ENCODE results near the gene DNM3. TPM values are rescaled to one million over a fixed set of nuclear protein-coding genes. Genes with fewer than 3 reads are reported as not detected.

The DNM3 gene
- total and polyA plus RNA-seq, 9 of the 15 experiments (the other 6 are each of a cell fraction or from before 2014, with no cell fraction given) = 0.08 to 0.36 (median 0.22) TPM; not detected in 1

DNA sequence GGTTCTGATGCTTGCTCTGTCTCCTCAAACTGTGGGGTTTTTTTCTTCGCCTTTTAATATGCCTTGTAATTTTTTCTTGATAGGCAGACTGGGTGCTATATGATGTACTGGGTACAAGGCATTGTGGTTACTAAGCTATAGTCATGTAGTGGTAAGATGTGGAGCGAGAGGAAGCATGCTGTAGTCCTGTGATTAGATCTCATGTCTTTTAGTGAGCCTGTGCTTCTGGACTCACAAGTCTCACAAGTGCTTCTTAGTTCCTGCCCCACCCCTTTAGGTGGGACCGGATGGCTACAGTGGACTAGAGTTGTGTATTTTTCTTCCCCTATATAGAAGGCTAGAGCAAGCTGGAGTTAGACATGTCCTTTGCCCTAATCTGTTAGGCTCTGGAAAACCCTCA lies 178.7 kb downstream of the DNM3 start:
- Histone ChIP-seq H3K4me2 (ENCODE audit: insufficient read depth, low read length) (no peak overlapping the region), H3K4me1 (replicated peaks in 1 of 2; ENCODE audit: control insufficient read depth in 2 of 2, insufficient read depth in 2 of 2, low read length in 2 of 2) (no peaks in the 10 kb centered on the region), H3K9ac (ENCODE audit: insufficient read depth in 1 of 2, low read depth in 2 of 2, low read length in 2 of 2) (no peak overlapping the region), H3K36me3 (ENCODE audit: control insufficient read depth, insufficient read depth, low read length) (no peaks in the 10 kb centered on the region), H3K9me1 (ENCODE audit: control insufficient read depth, insufficient read depth, low read length) (no peaks in the 10 kb centered on the region), H4K20me1 (replicated peaks; ENCODE audit: control insufficient read depth, insufficient read depth, low read length) (no peaks in the 10 kb centered on the region), H3K9me3 (replicated peaks; ENCODE audit: control insufficient read depth, insufficient read depth, low read depth, low read length) (no peaks in the 10 kb centered on the region), H3K27ac (ENCODE audit: extremely low read depth, low read depth, low read length) (no peak overlapping the region), H3K27me3 (ENCODE audit: control insufficient read depth in 2 of 2, insufficient read depth in 2 of 2, low read length in 2 of 2) (no peaks in the 10 kb centered on the region), H3K4me3 (no peak overlapping the region), H3K79me2 (ENCODE audit: control insufficient read depth, insufficient read depth, low read length) (no peaks in the 10 kb centered on the region), H2AFZ (ENCODE audit: low read depth, low read length) (no peak overlapping the region)
- WGBS (ENCODE audit: insufficient coverage, low coverage, missing lambda C conversion rate) = 0% methylated on average over 3 of the region's 3 CpGs
- CTCF ChIA-PET (ENCODE audit: low intra/inter-chr PET ratio) = no interaction called here
- no peak for ATAC-seq
- in situ Hi-C loops (cut with MboI) = no loop called here
- FAIRE-seq = no peak
- POLR2A ChIA-PET = no interaction called here
- intact Hi-C loops (cut with micrococcal nuclease) = no loop called here
- DNase-seq (ENCODE audit: extremely low read depth in 1 of 4, low spot score in 3 of 4) = no peak
- BruUV-seq (replicated peaks) = no TSS peak
- no peak for TF ChIP-seq KLF13 (tag; IDR thresholded peaks at IDR 0.05; ENCODE audit: borderline replicate concordance, low read depth)
- no peak for TF ChIP-seq ZMIZ1 (IDR thresholded peaks at IDR 0.05; ENCODE audit: low read depth in 2 of 2, low read length in 2 of 2)
- no peak for TF ChIP-seq MEF2A (IDR thresholded peaks at IDR 0.05; ENCODE audit: control insufficient read depth, low read depth, low read length)
- no peak for TF ChIP-seq NCOA6 (IDR thresholded peaks at IDR 0.05)
- TF ChIP-seq LCOR (CRISPR knock-in tag; IDR thresholded peaks at IDR 0.05) = no peak
- no peak for TF ChIP-seq ZNF239 (CRISPR knock-in tag; IDR thresholded peaks at IDR 0.05)
- no peak for TF ChIP-seq FOSL1 (tag; conservative IDR thresholded peaks at IDR 0.05)
- no peak for TF ChIP-seq BRF1 (IDR thresholded peaks at IDR 0.05; ENCODE audit: borderline replicate concordance, extremely low read depth, insufficient read length)
- TF ChIP-seq, protein P1, sequence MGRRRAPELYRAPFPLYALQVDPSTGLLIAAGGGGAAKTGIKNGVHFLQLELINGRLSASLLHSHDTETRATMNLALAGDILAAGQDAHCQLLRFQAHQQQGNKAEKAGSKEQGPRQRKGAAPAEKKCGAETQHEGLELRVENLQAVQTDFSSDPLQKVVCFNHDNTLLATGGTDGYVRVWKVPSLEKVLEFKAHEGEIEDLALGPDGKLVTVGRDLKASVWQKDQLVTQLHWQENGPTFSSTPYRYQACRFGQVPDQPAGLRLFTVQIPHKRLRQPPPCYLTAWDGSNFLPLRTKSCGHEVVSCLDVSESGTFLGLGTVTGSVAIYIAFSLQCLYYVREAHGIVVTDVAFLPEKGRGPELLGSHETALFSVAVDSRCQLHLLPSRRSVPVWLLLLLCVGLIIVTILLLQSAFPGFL (CRISPR knock-in tag; IDR thresholded peaks at IDR 0.05) = no peak
